NB4 (cell line): Measurements from ENCODE around the gene DHRS3.

Experiments
- POLR2A ChIP-seq: IDR thresholded peaks from 2 replicates; pipeline ENCODE4 v1.6.1; 2011; ENCODE audit warnings: mild to moderate bottlenecking; ENCODE audit not compliant: insufficient read length; ENCODE audit errors: extremely low read depth
- TF ChIP-seq, protein P1 (sequence below): IDR thresholded peaks from one replicate; pipeline ENCODE4 v1.5.1; 2012; ENCODE audit warnings: low read depth, low read length

DNA sequence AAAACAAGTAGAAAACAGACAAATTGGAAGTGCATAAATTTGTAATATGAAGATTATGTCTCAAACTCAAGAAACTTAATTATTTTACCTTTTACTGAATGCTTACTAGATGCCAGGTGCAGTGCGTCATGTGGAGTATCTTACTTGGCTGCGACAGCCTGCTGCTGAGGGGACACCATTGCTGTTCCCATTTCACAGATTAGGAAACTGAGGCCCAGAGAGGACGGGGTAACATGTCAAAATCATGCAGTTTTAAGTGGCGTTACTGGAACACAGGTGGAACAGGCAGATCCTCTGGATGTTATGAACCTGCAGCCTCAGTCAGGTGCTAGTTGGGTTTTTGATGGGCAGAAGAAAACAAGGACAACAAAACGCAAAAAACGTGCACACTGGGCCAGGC, 7.3 kb upstream of the DHRS3 start:
- no peak for TF ChIP-seq POLR2A
- TF ChIP-seq, protein P1, sequence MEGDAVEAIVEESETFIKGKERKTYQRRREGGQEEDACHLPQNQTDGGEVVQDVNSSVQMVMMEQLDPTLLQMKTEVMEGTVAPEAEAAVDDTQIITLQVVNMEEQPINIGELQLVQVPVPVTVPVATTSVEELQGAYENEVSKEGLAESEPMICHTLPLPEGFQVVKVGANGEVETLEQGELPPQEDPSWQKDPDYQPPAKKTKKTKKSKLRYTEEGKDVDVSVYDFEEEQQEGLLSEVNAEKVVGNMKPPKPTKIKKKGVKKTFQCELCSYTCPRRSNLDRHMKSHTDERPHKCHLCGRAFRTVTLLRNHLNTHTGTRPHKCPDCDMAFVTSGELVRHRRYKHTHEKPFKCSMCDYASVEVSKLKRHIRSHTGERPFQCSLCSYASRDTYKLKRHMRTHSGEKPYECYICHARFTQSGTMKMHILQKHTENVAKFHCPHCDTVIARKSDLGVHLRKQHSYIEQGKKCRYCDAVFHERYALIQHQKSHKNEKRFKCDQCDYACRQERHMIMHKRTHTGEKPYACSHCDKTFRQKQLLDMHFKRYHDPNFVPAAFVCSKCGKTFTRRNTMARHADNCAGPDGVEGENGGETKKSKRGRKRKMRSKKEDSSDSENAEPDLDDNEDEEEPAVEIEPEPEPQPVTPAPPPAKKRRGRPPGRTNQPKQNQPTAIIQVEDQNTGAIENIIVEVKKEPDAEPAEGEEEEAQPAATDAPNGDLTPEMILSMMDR, result no peak
